OCI-M2 (cell line): Measurements from ENCODE around the gene HOXA9.

Experiments
- DNase-seq: peaks from one replicate; lab custom pipeline; 2025; ENCODE audit not compliant: unreplicated experiment; lab: John Stamatoyannopoulos, UW

Gene HOXA9

DNA sequence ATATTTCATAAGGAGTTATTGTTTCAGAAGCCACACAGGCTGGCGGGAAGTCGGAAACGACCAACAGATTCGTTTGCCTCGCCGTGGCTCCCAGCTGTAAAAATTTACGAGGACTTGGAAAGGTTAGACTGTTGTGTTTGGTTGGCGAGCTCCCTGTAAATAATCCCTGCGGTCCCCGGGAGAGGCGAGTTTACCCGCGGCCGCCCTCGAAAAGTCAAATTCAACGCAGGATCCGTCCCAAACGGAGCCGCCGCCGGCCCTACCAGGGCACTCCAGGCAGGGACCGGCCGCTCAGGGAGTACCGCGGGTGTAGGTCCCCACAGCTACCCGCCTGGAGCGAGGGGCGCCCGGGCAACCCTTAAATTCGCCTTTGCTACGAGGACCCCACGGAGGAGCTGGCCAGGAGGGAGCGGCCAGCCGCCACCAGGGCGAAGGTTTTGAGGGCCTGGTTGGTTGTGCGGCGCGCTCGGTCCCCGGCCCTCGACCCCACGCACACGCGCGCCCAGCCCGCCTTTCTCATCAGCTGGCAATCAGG lies 726 bp upstream of the HOXA9 start:
- no peak for DNase-seq

- DNase-seq = no peak
These were observed 809 bp downstream of the HOXA9 start for GRCh38 chr7:27164367-27165088.

GRCh38 chr7:27164045-27164366 lies 1.3 kb downstream of the HOXA9 start:
- no peak for DNase-seq

DNA sequence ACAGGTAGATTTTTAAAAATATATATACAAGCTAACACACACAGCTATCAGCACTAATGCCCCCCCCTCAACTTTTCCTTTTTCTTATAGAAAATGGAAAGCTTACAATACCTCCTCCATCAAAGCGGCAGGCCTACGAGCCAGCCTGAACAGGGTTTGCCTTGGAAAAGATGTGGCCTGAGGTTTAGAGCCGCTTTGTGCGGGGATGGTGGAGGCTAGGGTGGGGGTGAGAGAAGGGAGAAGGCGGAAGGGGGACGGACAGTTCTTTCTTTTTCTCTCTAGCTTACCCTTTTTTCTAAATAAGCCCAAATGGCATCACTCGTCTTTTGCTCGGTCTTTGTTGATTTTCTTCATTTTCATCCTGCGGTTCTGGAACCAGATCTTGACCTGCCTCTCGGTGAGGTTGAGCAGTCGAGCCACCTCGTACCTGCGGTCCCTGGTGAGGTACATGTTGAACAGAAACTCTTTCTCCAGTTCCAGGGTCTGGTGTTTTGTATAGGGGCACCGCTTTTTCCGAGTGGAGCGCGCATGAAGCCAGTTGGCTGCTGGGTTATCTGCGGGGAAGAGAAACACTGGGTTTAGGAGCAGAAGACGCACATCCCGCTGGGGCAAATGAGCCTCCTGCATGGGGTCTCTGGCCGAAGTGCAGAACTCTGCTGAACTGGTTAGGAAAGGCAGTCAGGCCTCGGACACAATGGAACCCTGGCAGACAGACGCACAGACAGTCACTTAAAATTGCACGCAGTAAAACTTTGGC lies 1.9 kb downstream of the HOXA9 start:
- DNase-seq = no peak

DNA sequence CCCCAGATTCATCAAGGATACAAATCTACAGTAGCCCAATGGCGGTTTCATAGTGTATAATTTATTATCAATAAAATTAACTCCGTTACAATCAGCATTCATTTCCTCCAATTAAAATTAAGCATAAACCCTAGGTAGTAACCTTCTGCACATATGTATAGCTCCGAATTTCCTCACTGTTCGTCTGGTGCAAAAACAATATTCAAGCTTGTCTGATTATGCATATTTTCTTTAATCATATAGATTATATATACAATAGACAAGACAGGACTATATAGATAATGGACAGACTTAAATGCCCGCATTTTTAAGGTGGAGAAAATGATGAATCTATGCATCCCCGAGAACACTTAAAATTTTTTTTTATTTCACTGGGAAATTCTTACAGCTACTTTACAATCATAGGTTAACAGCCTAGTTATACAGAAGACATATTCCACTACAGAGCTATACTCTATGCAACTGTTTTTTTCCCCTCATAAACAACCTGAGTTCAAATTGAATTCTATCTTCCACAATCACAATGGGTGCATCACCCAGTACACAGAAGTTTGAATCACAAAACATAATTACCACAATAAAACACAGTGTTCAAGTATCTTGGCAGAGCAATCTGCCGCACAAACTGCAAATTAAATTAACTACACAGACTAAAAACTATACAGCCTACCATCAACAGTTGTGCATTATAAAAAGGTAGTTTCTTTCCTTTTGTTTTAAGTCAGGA lies 2.6 kb downstream of the HOXA9 start:
- no peak for DNase-seq

GRCh38 chr7:27161721-27162560 lies 3.4 kb downstream of the HOXA9 start:
- no peak for DNase-seq

DNA sequence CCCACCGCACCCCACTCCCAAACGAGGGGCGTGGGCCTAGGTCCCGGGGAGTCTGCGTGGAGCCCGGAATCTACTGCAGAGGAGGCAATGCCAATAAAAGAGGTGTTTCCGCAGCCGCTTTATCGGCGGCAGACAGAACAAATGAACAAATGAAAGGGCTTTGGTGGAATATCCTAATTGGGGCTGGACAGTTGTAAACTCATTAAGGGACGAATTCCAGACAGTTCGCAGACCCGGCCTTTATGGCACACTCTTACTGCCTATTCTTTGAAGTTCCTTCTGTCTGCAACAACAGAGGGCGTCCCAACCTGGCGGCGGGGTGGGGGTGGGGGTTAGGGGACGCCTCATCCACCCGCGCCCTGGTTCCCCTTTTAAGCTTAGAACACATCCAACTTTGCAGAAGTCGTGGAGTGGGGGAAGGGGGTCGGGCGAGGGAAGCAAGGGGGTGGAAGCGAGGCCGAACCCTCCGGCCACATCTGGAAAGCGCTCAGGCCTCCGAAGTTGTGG lies 4.1 kb downstream of the HOXA9 start:
- DNase-seq = no peak

- no peak for DNase-seq
These were observed 4.7 kb downstream of the HOXA9 start for GRCh38 chr7:27160546-27161213.

DNA sequence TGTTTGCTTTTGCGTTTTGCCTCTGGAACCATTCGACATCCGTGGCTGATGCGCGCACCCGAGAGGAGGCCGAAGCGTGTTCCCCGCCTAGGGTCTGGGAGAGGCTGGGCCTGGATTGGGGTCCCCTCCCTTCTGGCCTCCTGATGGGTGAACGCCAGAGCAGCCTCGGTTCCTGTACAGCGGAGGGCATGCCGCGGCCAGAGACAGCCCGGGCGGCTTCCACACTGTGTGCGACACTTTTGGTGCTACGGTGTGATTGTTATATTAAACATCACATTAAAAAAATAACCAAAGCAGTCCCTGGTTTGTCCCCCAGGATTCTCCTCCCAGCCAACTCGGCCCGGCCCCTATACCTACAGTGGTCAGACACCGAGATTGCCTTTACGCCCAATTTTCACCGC lies 5.2 kb downstream of the HOXA9 start:
- DNase-seq = no peak

- DNase-seq = no peak
These were observed 5.8 kb downstream of the HOXA9 start for GRCh38 chr7:27159266-27160144.

GRCh38 chr7:27158436-27159265 lies 6.7 kb downstream of the HOXA9 start:
- no peak for DNase-seq

- no peak for DNase-seq
These were observed 7.5 kb downstream of the HOXA9 start for GRCh38 chr7:27157702-27158431.

- DNase-seq = no peak
These were observed 8.2 kb downstream of the HOXA9 start for GRCh38 chr7:27156916-27157701.

- DNase-seq = no peak
These were observed 8.8 kb downstream of the HOXA9 start, which contains the start of gene HOXA7 for GRCh38 chr7:27156508-27156898. HOXA7 (minus strand) TSS chr7:27156675; CDS start chr7:27156545, 130 bp downstream.

GRCh38 chr7:27155816-27156507 lies 9.4 kb downstream of the HOXA9 start:
- no peak for DNase-seq
